NT2/D1 (cell line): ENCODE measurements around the gene TPM3.

ENCODE experiments used
- SUZ12 ChIP-seq: IDR thresholded peaks from 2 replicates; pipeline ENCODE4 v1.6.1; 2011; ENCODE audit not compliant: insufficient read length, insufficient read depth; ENCODE audit errors: extremely low read depth
- YY1 ChIP-seq: IDR thresholded peaks from 2 replicates; pipeline ENCODE4 v1.6.1; 2011; ENCODE audit not compliant: insufficient read length, insufficient read depth
- ZNF274 ChIP-seq: IDR thresholded peaks from 2 replicates; pipeline ENCODE4 v1.6.1; 2011; ENCODE audit warnings: mild to moderate bottlenecking, low read depth, low read length

- no peak for TF ChIP-seq ZNF274
- TF ChIP-seq YY1, result no peak
- no peak for TF ChIP-seq SUZ12
These were observed 12.7 kb downstream of the TPM3 start for GRCh38 chr1:154178911-154179811.
